CD4-positive, alpha-beta T cell (primary cell): ENCODE results near the gene TACSTD2. TPM values are rescaled to one million over a fixed set of nuclear protein-coding genes. Genes with fewer than 3 reads are reported as not detected.
"Not testable (repeated sequence)": the region's sequence is repeated elsewhere in the genome, so short reads cannot be mapped to it uniquely, and the experiment has no call there.

ENCODE experiments used
- ATAC-seq: fragments of 200-7000 bp; cut with Tn5 transposase; one replicate; pipeline ENCODE4 v1.10.0; 2022; ENCODE audit warnings: mild to moderate bottlenecking; ENCODE audit not compliant: poor library complexity
- CTCF ChIA-PET: fragments of 350-600 bp; sonication (Branson Sonifier 250); formaldehyde crosslinking; loops from one replicate; lab custom pipeline; 2021; ENCODE audit warnings: antibody characterized with exemption, inconsistent platforms; lab: Charles Lee
- POLR2A ChIA-PET: fragments of 350-600 bp; sonication (Branson Sonifier 250); formaldehyde crosslinking; loops from one replicate; lab custom pipeline; 2021; ENCODE audit warnings: antibody characterized with exemption, inconsistent platforms; lab: Charles Lee
- DNase-seq, 14 experiments: peaks; one replicate each; pipeline ENCODE4 v3.0.0-alpha.2; 2013 to 2020; ENCODE audit warnings: mixed read lengths in 2 of 14
- H3K27ac ChIP-seq, 2 donors: one replicate each; pipeline versions ENCODE4 v1.5.1 to v1.7.0; 2013; ENCODE audit warnings: low read length in 2 of 2, low read depth in 1 of 2, mild to moderate bottlenecking in 1 of 2
- H3K27me3 ChIP-seq, 2 experiments: 1 replicate in 1 of 2; 2 replicates in 1 of 2; pipeline versions ENCODE4 v1.6.1 to v1.7.0; 2013; ENCODE audit warnings: low read length in 2 of 2, control low read depth in 1 of 2, mild to moderate bottlenecking in 1 of 2, moderate library complexity in 1 of 2; ENCODE audit not compliant: insufficient read depth in 2 of 2, control insufficient read depth in 1 of 2
- H3K36me3 ChIP-seq: one replicate; pipeline ENCODE4 v1.6.1; 2013; ENCODE audit warnings: low read length, control low read depth; ENCODE audit not compliant: insufficient read depth
- H3K4me1 ChIP-seq: one replicate; pipeline ENCODE4 v1.6.1; 2013; ENCODE audit warnings: low read length, control low read depth; ENCODE audit not compliant: insufficient read depth
- H3K4me3 ChIP-seq: one replicate; pipeline ENCODE4 v1.5.1; 2013; ENCODE audit warnings: mild to moderate bottlenecking, low read length, moderate library complexity
- H3K9me3 ChIP-seq, 2 experiments: 1 replicate in 1 of 2; 2 replicates in 1 of 2; pipeline versions ENCODE4 v1.6.1 to v1.7.0; 2013; ENCODE audit warnings: low read length in 2 of 2, mild to moderate bottlenecking in 2 of 2, control low read depth in 1 of 2, moderate library complexity in 1 of 2; ENCODE audit not compliant: control insufficient read depth in 1 of 2, insufficient read depth in 1 of 2
- H3K27ac Mint-ChIP-seq: one replicate; pipeline ENCODE4 v1.8.0; 2020; ENCODE audit warnings: mixed read lengths
- H3K27me3 Mint-ChIP-seq: one replicate; pipeline ENCODE4 v1.8.0; 2021; ENCODE audit warnings: mixed read lengths
- H3K36me3 Mint-ChIP-seq: one replicate; pipeline ENCODE4 v1.8.0; 2021; ENCODE audit warnings: low read depth, mixed read lengths
- H3K4me1 Mint-ChIP-seq: one replicate; pipeline ENCODE4 v1.8.0; 2021; ENCODE audit warnings: low read depth, mixed read lengths
- H3K4me3 Mint-ChIP-seq: one replicate; pipeline ENCODE4 v1.8.0; 2020; ENCODE audit warnings: mild to moderate bottlenecking, mixed read lengths
- H3K9me3 Mint-ChIP-seq: one replicate; pipeline ENCODE4 v1.8.0; 2020; ENCODE audit warnings: mixed read lengths
- CTCF ChIP-seq: fragments of 200-600 bp; IDR thresholded peaks from one replicate; pipeline ENCODE4 v1.8.0; 2022; ENCODE audit warnings: antibody characterized with exemption, mild to moderate bottlenecking
- intact Hi-C, 2 experiments: fragments of 100-400 bp; cut with DNase I in 1 of 2; cut with micrococcal nuclease in 1 of 2; formaldehyde crosslinking; loops; one replicate each; pipeline versions ENCODE4 v1.15.1 to v1.9.0; 2023 to 2025; cut with DNase I, micrococcal nuclease
- polyA plus RNA-seq, 2 donors: library from polyadenylated mRNA; unstranded; fragments of 120-200 nt; gene quantifications; one replicate each; pipeline ENCODE4 v1.2.1, GENCODE V29; 2013
- total RNA-seq, 174 experiments: library from RNA in 2 of 174; stranded (reverse) in 2 of 174; gene quantifications; one replicate each; pipeline ENCODE4 v1.2.3 and lab custom pipeline; 2021 to 2026

The TACSTD2 gene
- total RNA-seq (under 1 TPM; 0.36 TPM), total RNA-seq (lab: John Stamatoyannopoulos, UW) (0 to 9.8 (median 0.07) reads per million in 172 experiments)
- polyA plus RNA-seq (2013, experiment 1 of 2) = 0.10 TPM
- polyA plus RNA-seq (2013, experiment 2 of 2) = 0.12 TPM

DNA sequence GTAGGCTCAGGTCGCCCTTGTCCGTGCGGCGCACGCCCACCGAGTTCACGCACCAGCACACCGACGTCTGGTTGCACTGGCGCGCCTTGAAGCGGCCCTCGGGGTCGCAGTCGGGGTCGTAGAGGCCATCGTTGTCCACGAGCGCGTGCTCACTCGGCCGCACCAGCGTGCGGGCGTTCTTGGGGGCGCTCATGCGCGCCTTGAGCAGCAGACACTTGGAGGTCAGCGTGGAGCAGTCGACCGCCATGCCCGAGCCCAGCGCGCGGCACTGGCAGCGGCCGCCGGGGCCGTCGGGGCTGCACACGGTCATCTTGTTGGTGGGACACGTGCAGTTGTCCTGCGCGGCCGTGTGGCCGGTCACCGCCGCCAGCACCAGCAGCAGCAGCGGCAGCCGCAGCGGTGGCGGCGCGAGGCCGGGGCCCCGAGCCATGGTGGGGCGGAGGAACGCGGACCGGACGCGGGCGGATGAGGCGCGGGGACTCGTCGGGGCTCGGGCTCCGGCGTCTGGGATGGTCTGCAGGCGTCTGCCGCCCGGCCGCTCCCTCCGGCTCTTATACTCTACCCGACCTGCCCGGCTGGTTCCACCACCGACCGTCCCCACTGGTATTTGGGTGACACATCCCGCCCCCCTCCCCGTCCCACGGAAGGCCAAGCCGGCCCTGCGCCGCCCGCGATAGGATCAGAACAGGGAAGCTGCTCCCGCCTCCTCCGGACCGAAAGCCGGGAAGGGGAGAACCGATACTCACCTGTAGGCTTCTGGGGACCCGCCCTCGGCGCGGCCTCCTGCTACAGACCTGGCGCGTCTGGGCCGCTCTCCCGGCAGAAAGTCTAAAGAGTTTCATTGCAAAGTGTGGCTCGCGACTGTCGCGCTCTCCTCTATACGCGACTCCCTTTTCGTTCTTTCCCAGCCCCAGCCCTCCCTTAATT lies at the start of gene TACSTD2:
Gene TACSTD2 (minus strand): TSS at position 526 of the 927 bp plus-strand sequence. CDS start 96 bp downstream, at position 430.
- no peak within 1 kb of the TSS for H3K27ac ChIP-seq
- no peak within 1 kb of the TSS for H3K27ac Mint-ChIP-seq
- H3K4me1 ChIP-seq = peaks cover 13% of the 10 kb centered on the region
- ChIA-PET POLR2A (no interaction called here), CTCF (interaction anchor here (0.6 kb wide), 1 partner anchor 30 kb away, joined by 3 read pairs; the partner anchor contains the start of gene OMA1)
- H3K36me3 Mint-ChIP-seq = no peaks in the 10 kb centered on the region
- intact Hi-C loops = no loop called here
- H3K27me3 Mint-ChIP-seq = peaks cover 77% of the 10 kb centered on the region
- DNase-seq = no peak
- peaks cover 0 to 10% of the 10 kb centered on the region in 2 experiments for H3K9me3 ChIP-seq
- H3K4me3 ChIP-seq = peak within 1 kb of the TSS; percentile 34
- no peaks in the 10 kb centered on the region for H3K9me3 Mint-ChIP-seq
- no peak for TF ChIP-seq CTCF
- H3K36me3 ChIP-seq = no peaks in the 10 kb centered on the region
- no peak for ATAC-seq
- H3K4me1 Mint-ChIP-seq = peaks cover 33% of the 10 kb centered on the region
- peak within 1 kb of the TSS; percentile 8 for H3K4me3 Mint-ChIP-seq
- peaks cover 34 to 50% of the 10 kb centered on the region in 2 experiments for H3K27me3 ChIP-seq

DNA sequence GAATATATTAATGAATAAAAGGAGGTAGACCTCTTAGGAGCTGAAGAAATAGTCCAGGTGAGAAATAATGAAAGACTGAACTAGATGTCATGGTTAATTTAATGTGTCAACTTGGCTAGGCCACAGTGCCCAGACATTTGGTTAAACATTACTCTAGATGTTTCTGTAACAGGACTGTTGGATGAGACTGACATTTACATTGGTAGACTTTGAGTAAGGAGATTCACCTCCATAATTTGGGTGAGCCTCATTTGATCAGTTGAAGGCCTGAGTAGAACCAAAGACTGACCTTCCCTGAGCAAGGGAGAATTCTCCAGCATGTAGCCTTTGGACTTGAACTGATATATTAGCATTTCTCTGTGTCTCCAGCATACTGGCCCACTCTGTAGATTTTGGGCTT lies 49.2 kb upstream of the TACSTD2 start:
- Mint-ChIP-seq H3K9me3 (no peaks in the 10 kb centered on the region), H3K36me3 (no peaks in the 10 kb centered on the region), H3K4me3 (no peak overlapping the region), H3K27me3 (no peaks in the 10 kb centered on the region), H3K4me1 (no peaks in the 10 kb centered on the region), H3K27ac (no peak overlapping the region)
- POLR2A ChIA-PET = no interaction called here
- no peaks in the 10 kb centered on the region for H3K4me1 ChIP-seq
- TF ChIP-seq CTCF = no peak
- CTCF ChIA-PET = no interaction called here
- peaks cover 0 to 2% of the 10 kb centered on the region in 2 experiments for H3K9me3 ChIP-seq
- intact Hi-C loops = no loop called here
- no peak for DNase-seq
- no peaks in the 10 kb centered on the region for H3K36me3 ChIP-seq
- H3K4me3 ChIP-seq = no peak overlapping the region
- no peak overlapping the region for H3K27ac ChIP-seq
- ATAC-seq = no peak
- H3K27me3 ChIP-seq = no peaks in the 10 kb centered on the region

GRCh38 chr1:58623259-58623658 lies 46.2 kb upstream of the TACSTD2 start:
- H3K27ac Mint-ChIP-seq = not testable (repeated sequence)

More at GRCh38 chr1:58623259-58623658, 46.2 kb upstream of the TACSTD2 start:
- intact Hi-C loops, H3K27me3 ChIP-seq, POLR2A ChIA-PET, ATAC-seq, H3K9me3 Mint-ChIP-seq, H3K27ac ChIP-seq, DNase-seq, H3K36me3 Mint-ChIP-seq, H3K4me3 Mint-ChIP-seq, CTCF ChIA-PET, H3K36me3 ChIP-seq, H3K27me3 Mint-ChIP-seq, H3K4me3 ChIP-seq, H3K4me1 ChIP-seq, H3K9me3 ChIP-seq: not testable (repeated sequence)
- H3K4me1 Mint-ChIP-seq = peaks cover 13% of the 10 kb centered on the region
